HG03460 (cell line): Measurements from ENCODE around the gene HES1.
"Not testable (repeated sequence)": the region's sequence is repeated elsewhere in the genome, so short reads cannot be mapped to it uniquely, and the experiment has no call there.

ENCODE experiments used
- ATAC-seq: cut with Tn5 transposase; IDR thresholded peaks from one replicate; pipeline ENCODE4 v1.9.1; 2021; ENCODE audit not compliant: unreplicated experiment

Gene HES1

DNA sequence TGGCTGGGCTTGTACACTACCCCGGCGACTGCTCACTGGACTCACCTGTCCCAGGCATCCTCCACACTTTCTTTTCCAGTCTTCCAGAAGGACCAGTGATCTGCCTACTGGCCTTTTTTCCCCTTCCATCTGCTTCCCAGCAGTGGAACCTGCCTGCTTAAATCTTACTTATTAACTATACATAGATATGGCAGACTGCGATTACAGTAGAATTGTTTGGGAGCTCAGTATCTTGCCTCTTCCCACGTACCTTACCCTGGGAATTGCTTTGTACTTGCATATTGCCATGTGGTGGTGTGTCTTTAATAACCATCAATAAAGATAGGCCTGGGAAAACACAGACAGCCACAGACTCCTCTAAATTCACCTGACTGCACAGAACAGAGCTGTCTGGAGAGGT, 11.8 kb upstream of the HES1 start:
- ATAC-seq = no peak

DNA sequence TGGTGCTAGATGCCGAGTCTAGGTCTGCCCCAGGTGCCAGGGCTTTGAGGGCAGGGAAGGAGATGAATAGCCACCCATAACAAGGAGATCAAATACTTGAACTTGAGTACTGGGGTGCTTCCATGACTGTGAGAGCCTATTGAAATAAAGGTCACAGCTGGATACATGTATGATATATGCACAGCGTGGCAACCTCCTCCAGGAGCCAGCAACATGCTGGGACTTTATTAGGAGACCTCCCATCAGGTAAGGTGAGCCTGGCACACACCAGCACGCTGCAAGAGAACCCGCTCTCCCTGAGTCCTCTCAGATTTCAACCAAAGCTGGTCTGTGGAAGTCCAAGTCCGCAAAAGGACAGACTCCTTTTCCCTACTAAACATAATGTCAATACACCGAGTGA, 10.5 kb upstream of the HES1 start:
- no peak for ATAC-seq

DNA sequence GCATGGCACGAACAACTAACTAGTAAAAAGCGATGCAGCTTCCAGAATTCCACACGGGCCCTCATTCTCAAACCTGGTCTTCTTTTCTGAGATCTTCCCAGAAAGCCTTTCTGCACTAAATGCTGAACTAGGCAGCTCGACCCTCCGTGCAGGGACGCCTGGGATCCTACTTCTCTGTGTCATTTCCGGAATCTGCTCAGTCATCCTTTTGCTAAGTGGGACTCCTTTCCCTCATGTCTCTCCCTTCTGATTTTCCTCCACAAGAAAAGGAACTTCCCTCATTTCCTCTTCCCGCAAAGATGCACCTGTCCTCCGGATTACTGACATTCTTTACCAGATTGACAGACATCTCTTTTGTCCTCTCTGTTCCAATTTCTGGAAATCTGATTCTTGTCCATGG, 9.2 kb upstream of the HES1 start:
- ATAC-seq = no peak

DNA sequence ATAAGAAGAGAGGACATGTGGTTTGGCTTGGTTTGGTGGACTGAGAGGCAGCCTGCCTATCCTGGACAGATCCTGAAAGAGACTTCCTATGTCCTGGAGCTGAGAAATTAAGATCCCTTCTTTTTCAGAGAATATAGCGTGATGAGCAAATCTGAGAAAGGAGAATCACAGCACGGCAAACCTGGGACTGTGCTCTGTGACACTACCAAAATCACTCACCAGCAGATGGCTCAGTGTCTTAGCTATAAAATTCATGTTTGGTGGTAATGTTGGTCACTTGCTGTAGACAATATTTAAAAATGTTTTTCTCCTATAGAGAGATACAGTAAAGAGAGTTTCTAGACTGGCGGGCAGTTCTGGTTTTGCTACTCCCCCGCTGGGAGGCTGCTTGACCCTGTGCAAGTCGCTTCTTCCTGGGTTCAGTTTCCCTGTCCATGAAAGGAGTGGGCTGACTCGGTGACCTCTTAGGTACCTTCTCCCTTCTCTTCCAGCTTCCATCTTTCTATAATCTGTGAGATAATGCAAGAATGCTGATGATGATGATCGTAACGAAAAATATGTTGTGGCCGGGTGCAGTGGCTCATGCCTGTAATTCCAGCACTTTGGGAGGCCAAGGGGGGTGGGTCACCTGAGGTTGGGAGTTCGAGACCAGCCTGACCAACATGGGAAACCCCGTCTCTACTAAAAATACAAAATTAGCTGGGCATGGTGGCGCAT, 7.6 kb upstream of the HES1 start:
- no peak for ATAC-seq

DNA sequence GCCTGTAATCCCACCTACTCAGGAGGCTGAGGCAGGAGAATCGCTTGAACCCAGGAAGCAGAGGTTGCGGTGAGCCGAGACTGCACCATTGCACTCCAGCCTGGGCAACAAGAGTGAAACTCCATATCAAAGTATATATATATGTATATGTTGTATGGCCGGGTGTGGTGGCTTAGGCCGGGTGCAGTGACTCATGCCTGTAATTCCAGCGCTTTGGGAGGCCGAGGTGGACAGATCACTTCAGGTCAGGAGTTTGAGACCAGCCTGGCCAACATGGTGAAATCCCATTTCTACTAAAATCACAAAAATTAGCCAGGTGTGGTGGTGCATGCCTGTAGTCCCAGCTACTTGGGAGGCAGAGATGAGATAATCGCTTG, 7.0 kb upstream of the HES1 start:
- ATAC-seq = not testable (repeated sequence)

DNA sequence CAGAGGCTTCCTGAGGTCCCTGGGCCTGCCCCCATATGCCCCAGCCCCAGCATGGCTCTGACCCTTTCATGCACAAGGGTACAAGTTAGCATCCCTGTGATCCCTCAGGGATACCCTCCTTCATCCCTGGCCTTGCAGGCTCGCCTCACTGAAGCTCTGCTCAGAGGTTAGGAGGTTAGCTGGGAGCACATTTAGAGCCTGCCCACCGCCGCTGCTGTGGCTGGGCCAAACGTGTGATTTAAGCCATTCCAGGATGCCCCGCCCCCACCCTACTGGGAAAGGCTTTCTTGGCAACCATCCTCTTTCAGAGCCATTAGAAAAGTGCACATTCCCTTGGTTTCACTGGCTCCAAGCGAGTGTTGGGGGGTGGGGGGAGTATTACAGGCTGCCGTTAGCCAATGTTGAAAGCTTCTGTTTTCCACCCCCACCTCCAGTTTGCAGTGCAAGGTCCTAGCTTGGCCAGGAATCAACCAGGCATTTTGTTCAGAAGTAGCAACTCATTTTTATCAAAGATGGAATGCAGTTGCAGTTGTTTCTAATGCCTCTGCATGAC, 6.3 kb upstream of the HES1 start:
- no peak for ATAC-seq

DNA sequence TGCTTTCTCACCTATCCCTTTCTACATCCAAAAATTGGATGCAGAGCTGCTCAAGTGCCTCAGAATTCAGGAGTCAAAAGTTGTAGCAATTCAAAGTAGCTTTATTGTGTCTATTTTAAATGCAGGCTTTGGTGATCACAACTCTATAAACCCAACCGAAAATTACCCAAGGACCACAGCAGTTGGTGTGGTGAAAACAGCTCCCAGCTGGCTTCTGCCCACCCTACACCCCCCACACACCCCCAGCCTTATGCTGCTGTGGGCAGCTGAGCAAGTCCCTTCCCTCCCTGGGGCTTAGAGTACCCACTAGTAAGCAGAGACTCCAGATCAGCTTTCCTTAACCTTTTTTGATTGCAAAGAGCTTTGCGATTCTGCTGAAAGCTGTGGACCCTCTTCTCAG, 5.8 kb upstream of the HES1 start:
- no peak for ATAC-seq

DNA sequence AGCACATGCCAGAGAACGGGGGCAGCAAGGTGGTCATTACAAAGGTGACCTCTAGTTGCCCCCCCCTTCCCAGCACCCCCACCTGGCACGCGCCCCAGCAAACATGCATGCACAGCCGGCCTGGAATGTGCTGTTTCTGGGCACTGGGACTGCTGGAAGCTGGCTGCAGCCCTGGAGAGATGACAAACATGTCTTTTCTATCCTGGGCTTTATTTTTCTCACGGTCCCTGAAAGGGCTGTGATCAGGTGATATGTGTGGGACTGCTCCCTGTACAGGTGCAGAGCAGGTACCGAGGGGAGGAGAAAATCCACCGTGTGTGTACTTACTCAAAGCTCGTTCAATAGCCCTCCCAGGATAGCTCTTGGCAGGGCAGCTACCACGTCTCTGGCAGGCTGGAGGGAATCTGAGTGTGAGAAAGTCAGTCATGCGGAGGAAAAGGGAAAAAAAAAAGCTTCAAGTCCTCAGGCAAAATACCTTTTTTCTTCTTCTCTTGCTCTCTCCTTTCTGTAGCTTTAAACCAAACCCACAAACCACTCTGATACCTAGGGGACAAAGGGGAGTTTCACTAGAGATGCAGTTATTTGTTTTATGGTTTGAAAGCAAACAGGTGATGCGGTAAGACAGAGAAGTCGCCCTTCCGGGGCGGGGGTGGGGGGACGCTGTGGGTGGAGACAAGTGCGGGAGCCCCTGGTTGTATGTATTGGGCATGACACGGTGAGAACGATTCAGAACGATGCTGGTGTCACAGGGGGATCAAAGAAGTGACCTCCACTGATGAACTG, 5.0 kb upstream of the HES1 start:
- peak; percentile 54 for ATAC-seq

DNA sequence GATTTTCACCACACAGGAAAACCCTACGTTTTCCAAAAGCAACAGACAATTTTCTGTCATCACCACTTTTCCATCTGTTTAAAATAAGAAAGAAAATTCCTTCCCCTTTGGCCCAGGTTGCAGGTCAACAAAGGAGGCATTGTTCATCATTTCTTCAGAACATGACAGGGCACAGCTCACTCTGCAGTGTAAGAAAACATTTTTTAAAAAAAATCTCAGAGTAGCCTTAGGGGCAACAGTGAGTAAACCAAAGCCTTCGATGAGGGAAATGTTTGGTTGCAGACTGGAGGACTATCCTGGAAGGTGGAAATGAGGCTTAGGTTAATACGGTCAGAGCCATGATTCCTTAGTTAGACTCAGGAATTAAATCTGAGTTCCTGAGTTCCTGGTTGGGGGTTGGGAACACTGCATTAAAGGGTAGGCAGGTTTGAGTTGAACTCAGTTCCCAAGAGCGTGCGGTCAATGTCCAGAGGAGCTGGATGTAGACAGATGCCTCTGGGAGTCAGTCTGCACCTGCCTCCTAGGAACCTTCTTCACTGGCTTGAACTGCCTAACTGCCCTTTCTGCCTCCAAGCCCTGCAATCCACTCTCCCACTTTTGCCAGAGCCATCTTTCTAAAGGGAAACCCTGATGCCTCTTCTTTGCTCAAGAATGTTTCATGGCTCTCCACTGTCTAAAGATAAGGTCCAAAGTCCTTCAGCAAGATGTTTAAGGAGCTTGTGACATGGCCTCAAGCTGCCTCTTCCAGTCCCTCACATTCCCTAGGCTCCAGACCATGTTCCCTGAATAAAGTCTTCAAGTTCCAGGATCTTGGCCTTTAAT, 3.3 kb upstream of the HES1 start:
- ATAC-seq = no peak

DNA sequence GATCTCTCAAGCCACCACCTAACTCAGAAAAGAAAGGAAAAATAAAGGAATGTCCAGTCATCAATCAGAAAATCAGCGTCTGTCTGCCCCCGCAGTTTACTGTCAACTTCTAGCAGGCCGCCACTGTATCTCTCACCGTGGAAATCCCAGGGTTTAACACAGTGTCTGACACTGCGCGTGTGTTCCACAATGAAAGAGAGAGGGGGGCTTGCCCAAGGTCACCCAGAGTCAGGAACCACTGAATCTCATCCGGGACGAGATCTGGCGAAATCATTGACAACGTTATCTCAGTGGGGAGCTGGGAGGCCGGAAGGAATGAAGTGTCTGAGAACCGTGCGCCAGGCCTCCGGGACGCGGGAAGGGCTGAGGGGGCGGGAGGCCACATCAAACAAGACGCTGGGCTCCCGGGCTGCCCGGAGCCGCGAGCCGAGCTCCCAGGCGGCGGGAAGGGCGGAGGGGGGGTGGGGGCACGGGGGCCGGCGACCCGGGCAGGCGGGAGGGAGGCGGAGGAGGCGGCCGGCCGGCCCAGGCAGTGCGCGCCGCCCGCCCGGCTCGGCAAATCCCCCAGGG, 2.2 kb upstream of the HES1 start:
- no peak for ATAC-seq

DNA sequence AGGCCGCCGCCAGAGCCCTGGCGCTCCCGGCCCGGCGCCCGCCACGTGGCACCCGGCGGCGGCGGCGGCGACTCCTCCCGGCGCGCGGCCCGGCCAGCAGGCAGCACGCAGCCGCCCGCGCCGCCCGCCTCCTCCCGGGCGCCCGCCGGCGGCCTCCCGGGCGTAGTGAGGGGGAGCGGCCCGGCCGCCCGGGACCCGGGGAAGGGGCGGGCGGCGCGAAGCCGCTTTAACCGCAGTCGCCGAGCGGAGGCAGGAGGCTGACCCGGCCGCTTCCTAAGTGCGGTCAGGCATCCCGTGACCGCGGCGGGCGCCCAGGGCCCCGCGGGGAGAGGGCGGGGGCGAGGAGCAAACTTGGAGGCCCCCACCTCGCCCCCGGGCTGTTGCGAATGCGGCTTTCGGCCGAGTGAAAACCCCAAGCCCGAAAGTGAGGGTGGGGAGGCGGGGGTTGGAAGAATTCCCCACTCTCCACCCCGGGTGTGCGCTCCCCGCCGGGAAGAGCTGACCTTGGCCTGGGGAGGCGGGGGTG, 1.7 kb upstream of the HES1 start:
- peak; percentile 5 for ATAC-seq

DNA sequence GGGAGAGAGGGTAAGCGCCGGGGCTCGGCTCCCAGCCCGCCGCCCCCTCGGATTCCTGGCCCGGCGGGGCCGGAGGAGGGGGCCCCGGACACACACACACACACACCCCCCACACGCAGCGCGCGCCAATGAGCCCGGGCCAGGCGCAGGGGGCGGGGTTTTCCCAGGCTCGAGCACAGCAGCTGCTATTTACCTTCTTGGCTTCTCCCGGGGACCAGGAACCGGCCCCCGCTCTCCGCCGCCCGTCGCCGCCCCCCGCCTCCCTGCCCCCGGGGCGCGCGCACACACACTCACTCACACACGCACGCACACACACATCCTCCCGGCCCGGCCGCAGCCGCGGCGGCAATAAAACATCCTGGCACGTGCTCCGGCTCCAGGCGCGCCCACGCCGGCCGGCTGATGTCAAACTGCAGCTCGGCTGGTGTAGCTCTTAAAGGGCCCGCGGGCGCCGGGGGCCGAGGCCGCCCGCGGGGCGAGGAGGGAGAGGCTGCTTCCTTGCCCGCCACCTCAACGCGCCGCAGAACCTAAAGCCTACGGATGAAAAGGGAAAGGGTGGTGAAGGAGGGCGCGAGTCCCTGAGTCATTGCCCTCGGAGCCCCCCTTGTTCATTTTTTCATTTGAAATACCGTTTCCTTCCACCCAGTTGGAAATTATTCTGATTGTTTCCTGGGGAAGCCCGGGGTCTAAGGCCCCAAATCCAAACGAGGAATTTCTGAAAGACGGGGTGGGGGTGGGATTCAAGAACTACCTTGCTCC, 1.0 kb upstream of the HES1 start:
- peak; percentile 34 for ATAC-seq

DNA sequence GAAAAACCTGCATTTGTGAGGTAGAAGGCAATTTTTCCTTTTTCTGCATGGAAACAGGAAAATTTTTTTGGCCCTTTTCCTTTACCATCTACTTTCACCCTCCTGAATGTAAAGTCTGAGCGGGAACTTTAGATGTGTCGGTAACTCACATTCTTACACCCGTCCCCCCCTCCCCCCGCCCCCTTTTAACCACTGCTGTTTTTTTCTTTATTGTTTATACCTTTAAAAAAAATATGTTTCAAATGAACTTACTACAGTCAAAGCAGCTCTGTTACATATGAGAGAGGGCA, 487 bp upstream of the HES1 start:
- ATAC-seq = no peak

DNA sequence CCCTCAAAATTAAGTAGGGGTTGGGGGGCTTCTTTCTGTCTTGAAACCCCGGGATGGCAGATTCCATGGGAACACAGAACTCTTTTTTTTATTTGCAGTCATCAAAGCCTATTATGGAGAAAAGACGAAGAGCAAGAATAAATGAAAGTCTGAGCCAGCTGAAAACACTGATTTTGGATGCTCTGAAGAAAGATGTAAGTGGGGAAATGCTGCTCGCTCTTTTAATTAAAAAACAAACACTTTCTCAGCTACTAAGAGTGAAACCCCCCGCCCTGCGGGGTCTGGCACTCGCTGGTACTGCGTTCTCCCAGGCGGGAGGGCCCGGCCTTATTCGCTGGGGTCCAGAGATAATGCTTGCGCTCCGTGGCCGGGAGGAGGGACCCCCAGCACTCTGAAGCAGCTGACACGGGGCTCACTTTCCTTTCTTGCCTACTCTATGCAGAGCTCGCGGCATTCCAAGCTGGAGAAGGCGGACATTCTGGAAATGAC, 615 bp downstream of the HES1 start:
- ATAC-seq = no peak

DNA sequence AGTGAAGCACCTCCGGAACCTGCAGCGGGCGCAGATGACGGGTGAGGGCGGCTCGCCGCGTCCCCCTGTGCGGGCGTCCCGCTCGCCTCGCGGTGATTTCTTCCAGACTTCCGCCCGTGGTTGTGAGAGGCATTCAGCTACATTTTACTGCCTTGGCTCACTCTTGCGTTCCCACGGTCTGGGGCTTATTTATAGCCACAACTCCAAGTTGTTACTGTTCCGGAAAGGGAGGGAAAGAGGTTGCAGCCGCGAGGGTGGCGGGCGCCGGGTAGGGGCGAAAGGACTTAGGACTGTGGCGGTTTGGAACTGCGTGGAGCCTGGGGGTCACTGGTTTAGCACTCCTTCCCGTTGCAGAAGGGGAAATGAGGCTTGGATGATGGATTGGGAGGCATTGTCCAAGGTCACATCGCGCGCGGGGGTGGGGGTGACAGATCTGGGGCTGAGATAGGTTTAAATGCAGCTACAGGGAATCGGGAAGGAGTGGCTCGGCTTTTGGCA, 1.1 kb downstream of the HES1 start:
- no peak for ATAC-seq

DNA sequence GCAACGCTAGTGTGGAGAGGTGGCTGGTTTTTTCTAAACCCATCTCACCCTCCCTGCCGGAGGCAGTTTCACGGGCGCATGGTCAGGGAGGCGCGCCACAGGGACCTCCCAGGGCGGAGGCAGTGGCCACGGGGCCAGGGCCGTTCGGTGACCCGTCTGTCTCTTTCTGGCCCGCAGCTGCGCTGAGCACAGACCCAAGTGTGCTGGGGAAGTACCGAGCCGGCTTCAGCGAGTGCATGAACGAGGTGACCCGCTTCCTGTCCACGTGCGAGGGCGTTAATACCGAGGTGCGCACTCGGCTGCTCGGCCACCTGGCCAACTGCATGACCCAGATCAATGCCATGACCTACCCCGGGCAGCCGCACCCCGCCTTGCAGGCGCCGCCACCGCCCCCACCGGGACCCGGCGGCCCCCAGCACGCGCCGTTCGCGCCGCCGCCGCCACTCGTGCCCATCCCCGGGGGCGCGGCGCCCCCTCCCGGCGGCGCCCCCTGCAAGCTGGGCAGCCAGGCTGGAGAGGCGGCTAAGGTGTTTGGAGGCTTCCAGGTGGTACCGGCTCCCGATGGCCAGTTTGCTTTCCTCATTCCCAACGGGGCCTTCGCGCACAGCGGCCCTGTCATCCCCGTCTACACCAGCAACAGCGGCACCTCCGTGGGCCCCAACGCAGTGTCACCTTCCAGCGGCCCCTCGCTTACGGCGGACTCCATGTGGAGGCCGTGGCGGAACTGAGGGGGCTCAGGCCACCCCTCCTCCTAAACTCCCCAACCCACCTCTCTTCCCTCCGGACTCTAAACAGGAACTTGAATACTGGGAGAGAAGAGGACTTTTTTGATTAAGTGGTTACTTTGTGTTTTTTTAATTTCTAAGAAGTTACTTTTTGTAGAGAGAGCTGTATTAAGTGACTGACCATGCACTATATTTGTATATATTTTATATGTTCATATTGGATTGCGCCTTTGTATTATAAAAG, 1.8 kb downstream of the HES1 start:
- ATAC-seq = peak; percentile 38

DNA sequence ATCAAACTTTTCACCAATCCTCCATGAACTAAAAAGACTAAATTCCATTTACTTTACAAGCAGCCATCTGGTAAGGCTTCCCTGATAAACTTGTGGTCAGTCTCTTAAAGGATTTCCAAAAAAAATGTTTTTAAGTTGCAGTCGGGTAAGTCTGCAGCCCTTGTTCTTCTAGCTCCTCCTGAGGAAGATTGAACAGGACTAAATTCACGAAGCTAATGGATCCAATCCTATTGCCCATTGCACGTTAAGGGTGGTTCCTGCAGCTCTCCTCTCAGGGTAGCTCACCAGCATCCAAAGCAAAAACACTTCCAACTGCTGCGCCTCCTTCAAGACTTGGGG, 2.8 kb downstream of the HES1 start:
- no peak for ATAC-seq

DNA sequence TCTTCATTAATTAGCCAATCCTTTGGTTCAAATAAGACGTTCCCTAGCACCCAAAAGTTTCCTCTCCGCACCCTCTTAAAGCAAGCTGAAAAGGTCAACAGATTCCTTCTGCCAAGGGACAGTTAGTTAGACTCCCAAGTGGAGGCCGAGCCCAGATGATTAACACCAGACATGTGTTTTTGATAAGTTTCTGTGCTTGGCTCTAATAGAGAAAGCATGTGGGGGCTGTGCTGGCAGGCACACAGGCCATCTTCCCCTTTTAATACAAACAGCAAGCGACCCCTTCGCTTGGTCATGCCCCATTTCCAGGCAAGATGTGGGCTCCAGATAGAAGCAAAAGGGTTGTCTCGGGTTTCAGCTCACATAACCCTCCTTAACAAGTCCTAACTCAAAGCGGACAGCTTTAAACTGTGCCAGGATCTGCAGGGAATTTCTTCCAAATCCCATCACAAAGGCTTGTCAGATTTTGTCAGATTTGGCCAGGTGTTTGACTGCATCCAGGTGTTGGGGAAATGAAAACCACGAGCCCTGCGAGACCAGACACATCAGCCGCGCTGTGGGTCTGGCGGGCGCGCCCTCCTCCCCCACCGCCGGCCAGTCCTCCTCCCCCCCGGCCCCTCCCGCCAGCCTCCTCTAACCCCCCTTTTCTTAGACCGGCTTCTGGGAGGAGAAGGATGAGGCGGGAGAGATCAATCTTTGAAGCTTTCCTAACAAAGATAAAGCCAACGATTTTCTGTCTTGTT, 3.3 kb downstream of the HES1 start:
- no peak for ATAC-seq
